WTC11 (cell line): ENCODE measurements around the gene PUM1. TPM values are rescaled to one million over a fixed set of nuclear protein-coding genes. Genes with fewer than 3 reads are reported as not detected.

Source experiments
- ATAC-seq: fragments of 200-7000 bp; cut with Tn5 transposase; 2 replicates; pipeline ENCODE4 v1.10.0; 2021; ENCODE audit warnings: mild to moderate bottlenecking, moderate library complexity
- CTCF ChIA-PET: fragments of 300-600 bp; sonication (Branson Sonifier 250); formaldehyde crosslinking; loops from one replicate; lab custom pipeline; 2021; ENCODE audit warnings: antibody characterized with exemption; lab: Charles Lee
- POLR2A ChIA-PET: fragments of 350-600 bp; sonication (Branson Sonifier 250); formaldehyde crosslinking; loops from one replicate; lab custom pipeline; 2021; ENCODE audit warnings: antibody characterized with exemption; lab: Charles Lee
- DNase-seq: peaks from one replicate; pipeline ENCODE4 v3.0.0; 2021; ENCODE audit warnings: low spot score
- H3K27ac Mint-ChIP-seq: 2 replicates; pipeline ENCODE4 v1.8.0; 2021; ENCODE audit warnings: mixed read lengths
- H3K27me3 Mint-ChIP-seq: 2 replicates; pipeline ENCODE4 v1.8.0; 2021; ENCODE audit warnings: low read depth, mild to moderate bottlenecking, moderate library complexity, mixed read lengths
- H3K36me3 Mint-ChIP-seq: 2 replicates; pipeline ENCODE4 v1.8.0; 2021; ENCODE audit warnings: mixed read lengths
- H3K4me1 Mint-ChIP-seq: 2 replicates; pipeline ENCODE4 v1.8.0; 2022; ENCODE audit warnings: mixed read lengths
- H3K4me3 Mint-ChIP-seq: 2 replicates; pipeline ENCODE4 v1.8.0; 2021; ENCODE audit warnings: mild to moderate bottlenecking, moderate library complexity, mixed read lengths
- H3K9me3 Mint-ChIP-seq: 2 replicates; pipeline ENCODE4 v1.8.0; 2021; ENCODE audit warnings: mixed read lengths
- CBFB ChIP-seq: sonication (generic); formaldehyde crosslinking; IDR thresholded peaks from 2 replicates; pipeline ENCODE4 v1.8.1; 2022; ENCODE audit warnings: mild to moderate bottlenecking, low read depth, missing genetic modification reagents
- CREB1 ChIP-seq: sonication (generic); formaldehyde crosslinking; IDR thresholded peaks from 2 replicates; pipeline ENCODE4 v1.8.0; 2023; ENCODE audit warnings: mild to moderate bottlenecking, missing genetic modification reagents
- IRF2 ChIP-seq: sonication (generic); formaldehyde crosslinking; IDR thresholded peaks from 2 replicates; pipeline ENCODE4 v1.8.0; 2022; ENCODE audit warnings: low read depth, missing genetic modification reagents, borderline replicate concordance
- JUN ChIP-seq: sonication (generic); formaldehyde crosslinking; IDR thresholded peaks from 2 replicates; pipeline ENCODE4 v1.8.0; 2023; ENCODE audit warnings: mild to moderate bottlenecking, missing genetic modification reagents
- NFYB ChIP-seq: sonication (generic); formaldehyde crosslinking; conservative IDR thresholded peaks from 2 replicates; pipeline ENCODE4 v1.8.0; 2022; ENCODE audit warnings: low read depth, missing genetic modification reagents
- PRDM15 ChIP-seq: sonication (generic); formaldehyde crosslinking; IDR thresholded peaks from 2 replicates; pipeline ENCODE4 v1.8.0; 2022; ENCODE audit warnings: missing genetic modification reagents
- USF1 ChIP-seq: sonication (generic); formaldehyde crosslinking; IDR thresholded peaks from 2 replicates; pipeline ENCODE4 v1.8.0; 2022; ENCODE audit warnings: mild to moderate bottlenecking, missing genetic modification reagents
- USF2 ChIP-seq: sonication (generic); formaldehyde crosslinking; IDR thresholded peaks from 2 replicates; pipeline ENCODE4 v1.8.1; 2023; ENCODE audit warnings: mild to moderate bottlenecking, missing genetic modification reagents, moderate library complexity
- ZNF121 ChIP-seq: sonication (generic); formaldehyde crosslinking; IDR thresholded peaks from 2 replicates; pipeline ENCODE4 v1.8.0; 2023; ENCODE audit warnings: missing genetic modification reagents
- ZNF281 ChIP-seq: sonication (generic); formaldehyde crosslinking; IDR thresholded peaks from 2 replicates; pipeline ENCODE4 v1.8.0; 2023; ENCODE audit warnings: mild to moderate bottlenecking, missing genetic modification reagents
- ZNF396 ChIP-seq: fragments of 250-450 bp; sonication (Bioruptor Pico); IDR thresholded peaks from 2 replicates; pipeline ENCODE4 v1.8.0; 2021; ENCODE audit warnings: mild to moderate bottlenecking, moderate library complexity, borderline replicate concordance
- ZNF423 ChIP-seq: fragments of 250-450 bp; sonication (Bioruptor Pico); IDR thresholded peaks from 2 replicates; pipeline ENCODE4 v2.1.2; 2022; ENCODE audit warnings: mild to moderate bottlenecking, moderate library complexity
- total RNA-seq: library from RNA; stranded (reverse); gene quantifications from 3 replicates; pipeline ENCODE4 v1.2.3, GENCODE V29; 2021
- TF ChIP-seq, protein P1 (sequence below): sonication (generic); formaldehyde crosslinking; IDR thresholded peaks from 2 replicates; pipeline ENCODE4 v1.8.0; 2022; ENCODE audit warnings: mild to moderate bottlenecking, missing genetic modification reagents
- TF ChIP-seq, protein P2 (sequence below): sonication (generic); formaldehyde crosslinking; IDR thresholded peaks from 2 replicates; pipeline ENCODE4 v1.8.1; 2022; ENCODE audit warnings: low read depth, missing genetic modification reagents, borderline replicate concordance
- TF ChIP-seq, protein P3 (sequence below): sonication (generic); formaldehyde crosslinking; IDR thresholded peaks from 2 replicates; pipeline ENCODE4 v1.8.1; 2022; ENCODE audit warnings: low read depth, mild to moderate bottlenecking, moderate library complexity, missing genetic modification reagents, borderline replicate concordance

The PUM1 gene
- total RNA-seq, 1 experiment from 2014 or later: 147 TPM

- no peak for TF ChIP-seq PRDM15 (CRISPR knock-in tag)
- TF ChIP-seq ZNF396: no peak
- TF ChIP-seq, protein P1, sequence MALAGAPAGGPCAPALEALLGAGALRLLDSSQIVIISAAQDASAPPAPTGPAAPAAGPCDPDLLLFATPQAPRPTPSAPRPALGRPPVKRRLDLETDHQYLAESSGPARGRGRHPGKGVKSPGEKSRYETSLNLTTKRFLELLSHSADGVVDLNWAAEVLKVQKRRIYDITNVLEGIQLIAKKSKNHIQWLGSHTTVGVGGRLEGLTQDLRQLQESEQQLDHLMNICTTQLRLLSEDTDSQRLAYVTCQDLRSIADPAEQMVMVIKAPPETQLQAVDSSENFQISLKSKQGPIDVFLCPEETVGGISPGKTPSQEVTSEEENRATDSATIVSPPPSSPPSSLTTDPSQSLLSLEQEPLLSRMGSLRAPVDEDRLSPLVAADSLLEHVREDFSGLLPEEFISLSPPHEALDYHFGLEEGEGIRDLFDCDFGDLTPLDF (CRISPR knock-in tag): no peak
- TF ChIP-seq, protein P2, sequence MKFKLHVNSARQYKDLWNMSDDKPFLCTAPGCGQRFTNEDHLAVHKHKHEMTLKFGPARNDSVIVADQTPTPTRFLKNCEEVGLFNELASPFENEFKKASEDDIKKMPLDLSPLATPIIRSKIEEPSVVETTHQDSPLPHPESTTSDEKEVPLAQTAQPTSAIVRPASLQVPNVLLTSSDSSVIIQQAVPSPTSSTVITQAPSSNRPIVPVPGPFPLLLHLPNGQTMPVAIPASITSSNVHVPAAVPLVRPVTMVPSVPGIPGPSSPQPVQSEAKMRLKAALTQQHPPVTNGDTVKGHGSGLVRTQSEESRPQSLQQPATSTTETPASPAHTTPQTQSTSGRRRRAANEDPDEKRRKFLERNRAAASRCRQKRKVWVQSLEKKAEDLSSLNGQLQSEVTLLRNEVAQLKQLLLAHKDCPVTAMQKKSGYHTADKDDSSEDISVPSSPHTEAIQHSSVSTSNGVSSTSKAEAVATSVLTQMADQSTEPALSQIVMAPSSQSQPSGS: no peak
- TF ChIP-seq USF2 (CRISPR knock-in tag): no peak
- no peak for TF ChIP-seq ZNF423 (CRISPR knock-in tag)
- TF ChIP-seq ZNF281 (CRISPR knock-in tag): no peak
- TF ChIP-seq NFYB: no peak
- TF ChIP-seq CREB1 (CRISPR knock-in tag): no peak
Measured at GRCh38 chr1:30928789-30929134, 136.8 kb downstream of the PUM1 start (continued).

DNA sequence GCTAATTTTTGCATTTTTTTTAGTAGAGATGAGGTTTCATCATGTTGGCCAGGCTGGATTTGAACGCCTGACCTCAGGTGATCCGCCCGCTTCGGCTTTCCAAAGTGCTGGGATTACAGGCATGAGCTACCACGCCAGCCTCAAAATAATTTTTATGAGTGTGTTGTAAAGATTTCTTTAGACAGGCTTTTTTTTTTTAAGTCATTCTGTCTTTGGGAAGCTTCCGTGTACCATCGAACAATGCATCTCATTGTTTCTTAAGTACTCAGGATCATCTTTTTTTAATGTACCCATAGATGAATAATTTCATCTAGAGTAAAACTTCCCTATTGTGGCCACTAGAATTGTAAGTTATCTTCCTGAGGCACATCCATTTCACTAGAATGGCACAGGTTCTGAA lies 137.3 kb downstream of the PUM1 start:
- POLR2A ChIA-PET: no interaction called here
- H3K4me1 Mint-ChIP-seq: peaks cover 5% of the 10 kb centered on the region
- no peaks in the 10 kb centered on the region for H3K9me3 Mint-ChIP-seq

DNA sequence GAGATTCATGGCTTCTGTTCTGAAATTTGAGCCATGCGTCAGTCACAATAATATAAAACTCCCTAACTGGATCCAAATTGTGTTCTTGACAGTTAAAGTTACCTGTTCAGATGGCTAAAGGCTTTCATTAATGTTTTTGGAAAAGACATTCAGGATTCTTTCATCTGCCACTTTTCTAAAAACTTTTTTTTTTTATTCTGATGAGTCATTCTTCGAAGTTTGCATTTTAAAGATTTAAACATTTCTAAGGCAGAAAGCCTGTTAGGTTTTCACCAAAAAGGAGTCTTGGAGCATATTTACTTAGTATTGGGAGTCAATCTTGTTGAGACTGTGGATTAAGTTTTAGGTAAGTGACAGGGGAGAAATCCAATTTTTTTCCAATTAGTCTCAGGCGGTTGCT lies 138.1 kb downstream of the PUM1 start:
- no peak for TF ChIP-seq USF1
- TF ChIP-seq IRF2 (CRISPR knock-in tag): no peak
- TF ChIP-seq JUN (CRISPR knock-in tag): no peak
- TF ChIP-seq, protein P3, sequence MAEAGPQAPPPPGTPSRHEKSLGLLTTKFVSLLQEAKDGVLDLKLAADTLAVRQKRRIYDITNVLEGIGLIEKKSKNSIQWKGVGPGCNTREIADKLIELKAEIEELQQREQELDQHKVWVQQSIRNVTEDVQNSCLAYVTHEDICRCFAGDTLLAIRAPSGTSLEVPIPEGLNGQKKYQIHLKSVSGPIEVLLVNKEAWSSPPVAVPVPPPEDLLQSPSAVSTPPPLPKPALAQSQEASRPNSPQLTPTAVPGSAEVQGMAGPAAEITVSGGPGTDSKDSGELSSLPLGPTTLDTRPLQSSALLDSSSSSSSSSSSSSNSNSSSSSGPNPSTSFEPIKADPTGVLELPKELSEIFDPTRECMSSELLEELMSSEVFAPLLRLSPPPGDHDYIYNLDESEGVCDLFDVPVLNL: no peak
- peaks cover 2% of the 10 kb centered on the region for H3K36me3 Mint-ChIP-seq
- DNase-seq (no peak), ATAC-seq (no peak)
- ChIA-PET CTCF (interaction anchor here (1.7 to 3.9 kb wide), 5 partner anchors 17 to 208 kb away, joined by 13 to 58 read pairs (median 26); no protein-coding TSS in a partner anchor), POLR2A (no interaction called here)
- H3K9me3 Mint-ChIP-seq: no peaks in the 10 kb centered on the region
- H3K27me3 Mint-ChIP-seq: no peaks in the 10 kb centered on the region
- H3K4me1 Mint-ChIP-seq: peaks cover 5% of the 10 kb centered on the region
- no peak overlapping the region for H3K4me3 Mint-ChIP-seq
- H3K27ac Mint-ChIP-seq: no peak overlapping the region

More for the DNA sequence above, 137.3 kb downstream of the PUM1 start:
- Mint-ChIP-seq H3K4me3 (no peak overlapping the region), H3K27ac (no peak overlapping the region), H3K27me3 (no peaks in the 10 kb centered on the region), H3K36me3 (peaks cover 7% of the 10 kb centered on the region)
- CTCF ChIA-PET: interaction anchor here (1.1 to 3.9 kb wide), 13 partner anchors 9 to 257 kb away, joined by 3 to 58 read pairs (median 5); no protein-coding TSS in a partner anchor
- no peak for TF ChIP-seq ZNF121 (CRISPR knock-in tag)
- no peak for TF ChIP-seq CBFB (CRISPR knock-in tag)
- no peak for DNase-seq
- no peak for ATAC-seq
